Measurements from ENCODE around the gene CYLD.

GRCh38 chr16:50831751-50832150 lies 89.9 kb downstream of the CYLD start:
- no peak for TF ChIP-seq ZNF274 (IDR thresholded peaks at IDR 0.05; ENCODE audit: low read depth, low read length)
- TF ChIP-seq CTCF (IDR thresholded peaks at IDR 0.05 in 2 of 3, conservative IDR thresholded peaks at IDR 0.05 in 1 of 3; ENCODE audit: borderline replicate concordance in 1 of 3, insufficient read depth in 1 of 3, low read depth in 2 of 3, low read length in 2 of 3) = no peak
- TF ChIP-seq SRF (IDR thresholded peaks at IDR 0.05; ENCODE audit: low read depth) = no peak
- TF ChIP-seq POLR2A (IDR thresholded peaks at IDR 0.05; ENCODE audit: borderline replicate concordance, extremely low read depth, insufficient read depth, insufficient read length) = no peak
